Measurements from ENCODE around the gene SLC25A42.

SLC25A42 gene

DNA sequence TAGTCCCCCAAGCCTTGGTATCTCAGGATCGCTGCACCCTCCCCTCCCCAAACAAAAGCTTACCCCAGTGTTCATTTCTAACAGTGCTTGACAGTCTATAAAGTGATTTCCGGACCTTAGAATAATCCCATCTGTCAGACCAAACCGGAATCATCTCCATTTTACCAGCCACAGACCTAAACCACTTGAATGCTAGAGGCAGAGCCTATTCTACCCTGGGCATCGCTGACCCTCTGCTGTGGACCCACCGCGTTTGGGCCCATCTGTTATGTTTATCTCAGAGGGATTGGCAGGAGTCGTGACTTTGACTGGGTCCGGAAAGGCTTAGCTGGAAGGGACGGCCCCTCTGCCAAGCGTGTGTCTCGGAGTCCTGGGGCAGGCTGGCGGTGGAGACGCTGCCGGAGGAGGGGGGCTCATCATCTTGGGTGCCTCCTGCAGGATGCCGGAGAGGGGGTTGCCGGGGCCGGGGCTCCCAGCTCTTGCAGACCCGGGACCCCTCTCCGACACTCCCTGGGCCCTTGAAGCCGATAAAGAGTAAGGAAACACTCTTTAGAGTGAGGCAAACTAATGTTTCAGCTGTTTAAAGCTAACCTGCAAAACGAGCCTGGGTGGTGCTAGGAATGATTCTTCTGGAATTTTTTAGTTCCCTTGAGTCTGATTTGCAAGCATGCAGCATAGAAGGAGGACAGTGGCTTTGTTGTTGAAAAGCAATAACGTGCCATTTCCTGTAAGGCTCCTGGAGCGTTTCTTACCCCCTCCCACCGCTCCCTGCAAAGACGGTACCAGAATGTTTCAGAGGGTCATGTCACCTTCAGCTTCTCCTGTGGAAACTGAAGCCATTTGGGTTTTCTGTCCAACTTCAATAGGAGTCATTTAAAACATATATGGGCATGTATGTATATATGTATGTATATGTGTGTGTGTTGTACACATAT is 1.3 kb downstream of the SLC25A42 start:
- peak overlapping the region in 13 of 21 experiments; percentile 55 to 83 (median 75) for H3K27ac ChIP-seq
- H3K4me3 ChIP-seq: peak overlapping the region; percentile 45 to 91 (median 67)

DNA sequence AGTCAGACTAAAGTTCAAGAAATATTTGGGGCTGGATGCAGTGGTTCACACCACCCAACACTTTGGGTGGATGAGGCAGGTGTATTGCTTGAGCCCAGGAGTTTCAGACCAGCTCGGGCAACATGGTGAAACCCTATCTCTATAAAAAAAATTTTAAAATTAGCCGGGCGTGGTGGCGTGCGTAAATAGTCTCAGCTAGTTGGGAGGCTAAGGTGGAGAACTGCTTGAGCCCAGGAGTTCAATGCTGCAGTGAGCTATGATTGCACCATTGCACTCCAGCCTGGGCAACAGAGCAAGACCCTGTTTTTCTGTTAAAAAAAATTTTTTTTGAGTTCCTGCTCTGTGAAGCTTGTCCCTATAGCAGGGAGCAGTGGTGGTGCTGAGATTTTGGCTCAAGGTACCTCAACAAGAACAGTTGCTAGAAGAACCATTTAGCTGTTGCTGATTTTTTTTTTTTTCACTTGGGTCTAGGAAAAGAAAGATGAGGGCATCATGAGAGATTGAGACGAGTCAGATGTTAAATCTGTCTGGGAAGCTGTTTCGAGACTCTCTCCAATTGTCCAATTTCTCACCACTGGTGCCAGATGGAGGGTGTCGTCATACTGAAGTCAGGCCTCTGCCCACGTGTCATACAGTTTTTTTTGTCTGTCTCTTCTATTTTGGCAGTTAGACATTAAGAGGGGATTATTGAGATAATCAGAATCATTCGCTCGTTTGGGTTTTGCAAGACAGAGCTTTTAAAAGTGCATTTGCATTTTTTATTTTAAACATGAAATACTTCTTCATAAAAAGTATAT is 3.7 kb downstream of the SLC25A42 start:
- no peak overlapping the region for H3K4me3 ChIP-seq
- no peak overlapping the region for H3K27ac ChIP-seq

GRCh38 chr19:19068659-19069654 is 5.2 kb downstream of the SLC25A42 start:
- peak overlapping the region in 6 of 21 experiments; percentile 0 to 55 (median 18) for H3K27ac ChIP-seq

DNA sequence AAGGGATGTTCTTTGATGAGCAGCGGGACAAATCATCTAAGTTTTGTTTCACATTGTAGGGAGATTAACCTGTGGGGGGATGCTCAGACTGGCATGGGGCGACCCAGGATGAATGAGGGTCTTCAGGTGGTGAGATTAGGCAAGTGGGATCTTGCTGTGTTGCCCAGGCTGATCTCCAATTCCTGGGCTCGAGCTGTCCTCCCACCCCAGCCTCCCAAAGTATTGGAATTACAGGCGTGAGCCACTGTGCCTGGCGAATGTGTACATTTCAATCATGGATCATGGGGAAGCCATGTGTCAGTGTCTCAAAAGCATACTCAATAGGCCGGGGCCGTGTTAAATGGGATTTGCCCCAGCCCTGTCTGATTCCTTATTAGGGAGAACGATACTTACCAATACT is 8.1 kb downstream of the SLC25A42 start:
- Histone ChIP-seq H3K27ac (no peak overlapping the region), H3K4me3 (no peak overlapping the region)

More at GRCh38 chr19:19068659-19069654, 5.2 kb downstream of the SLC25A42 start:
- H3K4me3 ChIP-seq: no peak overlapping the region

DNA sequence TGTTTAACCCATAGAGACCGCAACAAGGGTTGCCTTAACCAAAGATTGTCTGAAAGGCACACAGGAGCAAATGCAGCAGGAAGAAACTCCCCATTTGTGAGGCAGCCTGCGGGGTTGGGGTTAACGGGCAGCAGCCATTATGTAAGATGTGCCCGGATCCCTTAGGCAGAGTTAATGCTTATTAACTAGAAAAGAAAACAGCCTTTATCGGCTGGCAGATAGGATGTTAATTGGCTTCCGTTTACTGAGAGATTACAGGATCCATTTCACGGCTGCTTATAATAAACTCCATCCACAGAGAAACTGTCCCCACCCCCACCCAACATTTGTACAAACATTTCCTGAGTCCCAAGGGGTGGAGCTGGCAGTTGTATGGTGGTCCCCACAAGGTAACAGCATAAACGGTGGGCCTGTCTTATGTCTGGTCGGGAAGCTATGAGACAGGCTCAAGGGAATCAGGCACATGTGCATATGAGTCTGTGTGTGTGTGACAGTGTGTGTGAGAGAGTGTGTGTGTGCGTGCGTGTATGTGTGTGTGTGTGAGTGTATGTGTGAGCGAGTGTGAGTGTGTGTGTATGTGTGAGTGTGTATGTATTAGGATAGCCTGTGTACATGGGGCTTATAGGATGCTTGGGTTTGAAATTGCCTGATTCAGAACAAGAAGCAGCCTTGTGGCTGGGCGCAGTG is 10.5 kb downstream of the SLC25A42 start:
- Histone ChIP-seq H3K27ac (no peak overlapping the region), H3K4me3 (no peak overlapping the region)

GRCh38 chr19:19075126-19075525 is 11.3 kb downstream of the SLC25A42 start:
- H3K4me3 ChIP-seq: no peak overlapping the region
- no peak overlapping the region for H3K27ac ChIP-seq

GRCh38 chr19:19076476-19076875 is 12.7 kb downstream of the SLC25A42 start:
- H3K27ac ChIP-seq: no peak overlapping the region
- H3K4me3 ChIP-seq: no peak overlapping the region

DNA sequence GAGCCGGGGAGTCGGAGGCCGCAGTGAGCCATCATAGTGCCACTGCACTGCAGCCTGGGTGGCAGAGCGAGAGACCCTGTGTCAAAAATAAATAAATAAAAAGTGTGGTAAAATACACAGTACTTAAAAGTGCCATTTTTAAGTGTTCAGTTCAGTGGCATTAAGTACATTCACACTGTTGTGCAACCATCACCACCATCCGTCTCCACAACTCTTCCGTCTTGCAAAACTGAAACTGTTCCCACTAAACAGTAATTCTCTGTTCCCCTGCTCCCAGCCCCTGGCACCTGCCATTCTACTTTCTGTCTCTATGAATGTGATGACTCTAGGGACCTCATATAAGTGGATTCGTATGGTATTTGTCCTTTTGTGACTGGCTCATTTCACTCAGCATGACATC is 13.3 kb downstream of the SLC25A42 start:
- no peak overlapping the region for H3K4me3 ChIP-seq
- no peak overlapping the region for H3K27ac ChIP-seq

GRCh38 chr19:19078801-19079200 is 15.0 kb downstream of the SLC25A42 start:
- no peak overlapping the region for H3K4me3 ChIP-seq

GRCh38 chr19:19079571-19079970 is 15.8 kb downstream of the SLC25A42 start:
- Histone ChIP-seq H3K4me3 (no peak overlapping the region), H3K27ac (no peak overlapping the region)

More at GRCh38 chr19:19078801-19079200, 15.0 kb downstream of the SLC25A42 start:
- no peak overlapping the region for H3K27ac ChIP-seq

DNA sequence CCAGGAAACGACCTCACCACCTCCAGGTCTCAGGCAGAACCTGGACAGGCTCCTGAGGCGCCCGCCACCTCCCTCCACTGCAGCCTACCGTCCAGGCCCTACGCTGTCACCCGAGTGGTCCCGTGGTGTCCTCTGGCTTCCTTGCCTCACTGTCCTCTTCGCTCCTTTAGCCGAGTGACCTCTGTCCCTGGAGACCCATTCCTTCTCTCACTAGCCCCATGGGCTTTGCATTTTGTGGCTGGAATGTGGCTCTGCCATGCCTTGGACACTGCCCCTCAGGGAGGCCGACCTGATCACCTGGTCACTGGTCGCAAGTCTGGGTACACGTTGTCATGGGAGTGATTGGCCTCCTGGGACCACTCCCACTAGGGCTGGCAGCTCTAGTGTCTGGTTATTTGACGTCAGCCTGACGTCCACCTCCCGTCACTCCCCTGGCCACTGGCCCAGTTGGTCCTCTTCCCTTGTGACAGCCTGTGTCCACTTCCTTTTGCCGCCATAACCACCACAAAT is 17.9 kb downstream of the SLC25A42 start:
- no peak overlapping the region for H3K4me3 ChIP-seq
- H3K27ac ChIP-seq: no peak overlapping the region

- Histone ChIP-seq H3K27ac (no peak overlapping the region), H3K4me3 (no peak overlapping the region)
These were observed 19.8 kb downstream of the SLC25A42 start for GRCh38 chr19:19083413-19084178.

- no peak overlapping the region for H3K27ac ChIP-seq
- H3K4me3 ChIP-seq: no peak overlapping the region
These were observed 23.9 kb downstream of the SLC25A42 start for GRCh38 chr19:19087676-19088075.

DNA sequence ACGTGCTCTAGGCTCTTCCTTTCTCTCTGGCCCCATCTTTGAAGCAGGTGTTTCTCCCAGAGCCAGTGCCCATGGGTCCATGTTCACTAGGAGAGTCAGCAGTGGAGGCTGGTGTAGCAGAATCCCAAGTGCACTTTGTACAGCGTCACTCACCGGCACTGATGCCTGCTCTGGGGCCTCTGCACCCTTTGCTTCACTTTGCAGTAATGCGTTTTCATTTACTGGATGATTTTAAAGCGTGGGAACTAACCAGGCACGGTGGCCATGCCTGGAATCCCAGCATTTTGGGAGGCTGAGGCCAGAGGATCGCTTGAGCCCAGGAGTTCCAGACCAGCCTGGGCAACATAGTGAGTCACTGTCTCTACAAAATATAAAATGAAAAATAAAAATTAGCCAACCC is 30.7 kb downstream of the SLC25A42 start:
- no peak overlapping the region for H3K27ac ChIP-seq
- no peak overlapping the region for H3K4me3 ChIP-seq

DNA sequence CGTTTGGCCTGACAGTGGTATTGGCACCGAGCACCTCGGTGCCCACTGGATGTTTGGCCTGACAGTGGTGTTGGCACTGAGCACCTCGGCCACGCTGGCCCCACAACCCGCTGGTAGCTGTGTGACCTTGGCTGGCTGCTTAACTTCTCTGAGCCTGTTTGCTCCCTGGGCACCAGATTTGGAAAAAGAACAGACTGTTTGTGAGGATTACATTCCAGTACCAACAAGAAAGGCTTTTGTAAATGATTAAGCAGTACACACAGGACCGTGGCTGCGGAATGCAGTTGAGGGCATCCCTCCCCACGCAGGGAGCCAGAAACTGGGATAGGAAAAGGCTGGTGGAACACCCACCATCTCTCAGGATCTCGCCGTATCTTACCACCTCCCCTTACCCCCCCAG is 31.9 kb downstream of the SLC25A42 start:
- H3K4me3 ChIP-seq: no peak overlapping the region
- no peak overlapping the region for H3K27ac ChIP-seq

GRCh38 chr19:19096641-19097627 is 33.1 kb downstream of the SLC25A42 start:
- Histone ChIP-seq H3K27ac (no peak overlapping the region), H3K4me3 (no peak overlapping the region)
